GM20000 (cell line): ENCODE results near the gene LRP1.

ENCODE experiments used
- DNase-seq: peaks from one replicate; pipeline ENCODE4 v3.0.0; 2012; ENCODE audit warnings: low spot score
- TF ChIP-seq, protein P1 (sequence below): IDR thresholded peaks from 2 replicates; pipeline ENCODE4 v1.5.1; 2012; ENCODE audit warnings: mild to moderate bottlenecking, control low read depth; ENCODE audit errors: extremely low read depth, missing control alignments

The LRP1 gene

DNA sequence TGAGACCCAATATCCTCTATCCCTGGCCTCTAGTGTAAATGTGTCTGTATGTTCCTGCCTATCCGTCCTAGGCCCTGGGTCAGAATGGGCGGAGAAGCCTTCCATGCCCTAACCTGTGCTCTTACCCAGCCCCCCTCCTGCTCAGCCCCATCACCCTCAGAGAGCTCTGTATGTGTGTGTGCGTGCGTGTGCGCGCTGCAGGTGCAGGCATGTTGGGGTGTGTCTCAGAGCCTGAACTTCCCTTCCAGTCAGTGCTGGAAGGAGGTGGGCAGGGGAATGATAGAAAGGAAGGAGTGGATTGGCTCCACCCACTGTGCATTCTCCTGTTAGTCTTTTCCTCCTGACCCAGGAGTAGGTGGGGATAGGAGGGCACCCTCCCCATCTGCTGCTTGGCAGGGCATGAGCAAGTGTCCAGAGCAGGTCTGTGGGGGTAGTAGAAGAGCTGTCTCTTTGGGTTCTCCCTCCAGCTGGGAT lies 32.1 kb upstream of the LRP1 start:
- TF ChIP-seq, protein P1, sequence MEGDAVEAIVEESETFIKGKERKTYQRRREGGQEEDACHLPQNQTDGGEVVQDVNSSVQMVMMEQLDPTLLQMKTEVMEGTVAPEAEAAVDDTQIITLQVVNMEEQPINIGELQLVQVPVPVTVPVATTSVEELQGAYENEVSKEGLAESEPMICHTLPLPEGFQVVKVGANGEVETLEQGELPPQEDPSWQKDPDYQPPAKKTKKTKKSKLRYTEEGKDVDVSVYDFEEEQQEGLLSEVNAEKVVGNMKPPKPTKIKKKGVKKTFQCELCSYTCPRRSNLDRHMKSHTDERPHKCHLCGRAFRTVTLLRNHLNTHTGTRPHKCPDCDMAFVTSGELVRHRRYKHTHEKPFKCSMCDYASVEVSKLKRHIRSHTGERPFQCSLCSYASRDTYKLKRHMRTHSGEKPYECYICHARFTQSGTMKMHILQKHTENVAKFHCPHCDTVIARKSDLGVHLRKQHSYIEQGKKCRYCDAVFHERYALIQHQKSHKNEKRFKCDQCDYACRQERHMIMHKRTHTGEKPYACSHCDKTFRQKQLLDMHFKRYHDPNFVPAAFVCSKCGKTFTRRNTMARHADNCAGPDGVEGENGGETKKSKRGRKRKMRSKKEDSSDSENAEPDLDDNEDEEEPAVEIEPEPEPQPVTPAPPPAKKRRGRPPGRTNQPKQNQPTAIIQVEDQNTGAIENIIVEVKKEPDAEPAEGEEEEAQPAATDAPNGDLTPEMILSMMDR = no peak
- peak; percentile 3 for DNase-seq

DNA sequence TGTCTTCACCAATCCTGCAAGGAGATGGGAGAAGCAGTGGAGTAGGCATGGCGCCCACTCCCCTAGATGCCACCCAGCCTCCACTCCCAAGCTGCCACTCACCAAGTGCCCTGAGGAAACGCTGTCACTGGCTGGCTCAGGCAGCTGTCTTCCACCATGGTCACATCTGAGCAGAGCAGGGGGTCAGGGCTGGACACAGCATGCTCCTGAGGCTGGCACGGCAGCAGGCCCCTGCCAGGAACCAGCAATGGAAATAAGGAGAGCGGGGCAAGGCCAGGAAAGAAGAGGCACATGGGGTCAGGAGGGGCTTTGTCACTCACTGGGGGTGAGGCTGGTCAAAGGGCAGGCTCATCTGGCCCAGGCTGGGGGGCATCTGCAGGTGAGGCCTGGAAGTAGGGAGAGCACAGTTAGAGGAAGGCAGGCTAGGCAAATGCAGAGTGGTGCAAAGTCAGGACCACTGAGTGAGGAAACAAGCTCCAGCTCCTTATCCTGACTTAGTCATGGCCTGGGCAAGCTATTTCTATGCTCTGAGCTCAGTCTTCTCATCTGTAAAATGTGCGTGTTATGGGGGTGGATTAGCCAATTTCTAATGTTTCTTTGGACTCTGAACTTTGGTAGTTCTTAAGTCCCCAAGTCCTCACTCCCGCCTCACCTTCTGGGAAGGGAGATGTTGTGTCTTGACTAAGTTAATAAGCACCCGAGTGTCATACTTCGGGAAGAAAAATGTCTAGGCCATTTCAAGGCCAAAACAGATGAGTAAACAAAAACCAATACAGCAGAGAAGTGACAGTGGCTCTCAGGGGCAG lies 31.3 kb upstream of the LRP1 start:
- DNase-seq = no peak
- TF ChIP-seq, protein P1 = no peak

DNA sequence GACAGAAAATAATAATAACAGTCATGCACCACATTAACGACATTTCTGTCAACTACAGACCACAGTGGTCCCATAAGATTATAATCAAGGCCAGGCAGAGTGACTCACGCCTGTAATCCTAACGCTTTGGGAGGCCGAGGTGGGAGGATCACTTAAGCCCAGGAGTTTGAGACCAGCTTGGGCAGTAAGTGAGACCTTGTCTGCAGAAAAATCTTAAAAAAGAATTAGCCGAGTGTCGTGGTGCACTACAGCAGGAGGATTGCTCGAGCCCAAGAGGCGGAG lies 30.8 kb upstream of the LRP1 start:
- DNase-seq = no peak
- TF ChIP-seq, protein P1 = no peak

DNA sequence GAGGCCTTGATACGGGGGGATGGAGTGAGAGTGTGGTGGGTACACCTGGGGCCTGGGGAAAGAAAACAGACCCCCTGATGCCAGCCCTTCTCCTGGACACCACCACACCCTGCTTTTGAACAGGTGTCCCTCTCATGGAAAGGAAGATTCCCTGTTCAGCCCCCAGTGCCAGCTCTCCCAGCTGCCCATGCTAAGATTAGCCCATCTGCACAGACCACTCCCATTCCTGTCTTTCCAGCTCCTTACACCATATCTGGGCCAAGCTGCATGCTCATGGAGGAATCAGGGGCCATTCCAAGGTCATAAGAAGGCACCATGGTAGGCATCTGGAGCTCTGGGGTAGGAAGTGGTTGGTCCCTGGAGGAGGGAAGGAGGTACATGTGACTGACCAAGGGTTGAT lies 29.7 kb upstream of the LRP1 start:
- DNase-seq = no peak
- TF ChIP-seq, protein P1 = no peak

DNA sequence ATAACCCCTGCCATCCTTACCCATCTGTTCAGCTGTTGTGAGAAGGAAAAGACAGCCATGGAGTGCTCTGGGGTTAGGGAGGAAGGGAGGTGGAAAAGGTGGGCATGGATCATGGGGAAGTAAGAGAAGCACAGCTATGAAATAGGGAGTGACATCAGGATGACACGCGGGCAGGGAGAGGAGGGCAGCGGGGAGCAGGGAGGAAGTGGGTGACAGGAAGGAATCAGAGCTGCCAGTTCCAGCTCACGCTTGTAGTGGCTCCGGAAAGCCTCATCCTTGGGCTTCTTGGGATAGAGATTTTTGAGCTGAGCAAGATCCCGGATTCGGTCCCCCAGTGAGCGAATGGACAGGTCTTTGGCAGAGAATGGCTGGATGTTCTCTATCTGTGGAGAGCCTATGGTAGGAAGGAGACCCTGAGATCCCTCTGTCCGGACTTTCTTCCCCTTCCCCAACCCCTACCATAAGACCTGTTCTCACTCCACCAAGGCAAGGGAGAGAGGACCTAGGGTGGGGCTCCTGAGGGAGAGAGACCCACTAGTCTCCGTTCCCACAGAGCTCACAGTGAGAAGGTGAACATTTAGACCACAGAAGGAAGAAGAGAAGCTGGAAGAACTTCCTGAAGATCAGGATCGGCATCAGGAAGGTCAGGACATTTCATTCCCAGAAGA lies 29.1 kb upstream of the LRP1 start:
- TF ChIP-seq, protein P1 = no peak
- no peak for DNase-seq

DNA sequence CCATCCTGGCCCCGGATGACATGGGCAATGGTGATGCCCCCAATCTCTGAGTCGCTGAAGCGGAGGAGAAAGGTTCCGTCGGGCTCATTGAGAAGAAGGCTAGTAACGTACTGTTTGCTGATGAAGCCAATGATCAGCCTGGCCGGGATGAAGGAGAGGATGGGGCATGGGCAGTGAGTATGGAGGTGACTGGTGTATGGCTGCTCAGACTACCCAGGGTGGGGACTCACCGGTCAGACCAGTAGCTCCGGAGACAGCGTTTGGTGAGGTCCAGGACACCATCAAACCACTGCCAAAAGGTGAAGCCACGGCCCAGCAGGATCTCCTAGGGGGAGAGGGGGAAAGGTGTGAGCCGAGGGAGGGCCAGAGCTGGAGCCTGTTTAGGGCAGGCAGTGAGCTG lies 28.5 kb upstream of the LRP1 start:
- TF ChIP-seq, protein P1 = no peak
- no peak for DNase-seq

DNA sequence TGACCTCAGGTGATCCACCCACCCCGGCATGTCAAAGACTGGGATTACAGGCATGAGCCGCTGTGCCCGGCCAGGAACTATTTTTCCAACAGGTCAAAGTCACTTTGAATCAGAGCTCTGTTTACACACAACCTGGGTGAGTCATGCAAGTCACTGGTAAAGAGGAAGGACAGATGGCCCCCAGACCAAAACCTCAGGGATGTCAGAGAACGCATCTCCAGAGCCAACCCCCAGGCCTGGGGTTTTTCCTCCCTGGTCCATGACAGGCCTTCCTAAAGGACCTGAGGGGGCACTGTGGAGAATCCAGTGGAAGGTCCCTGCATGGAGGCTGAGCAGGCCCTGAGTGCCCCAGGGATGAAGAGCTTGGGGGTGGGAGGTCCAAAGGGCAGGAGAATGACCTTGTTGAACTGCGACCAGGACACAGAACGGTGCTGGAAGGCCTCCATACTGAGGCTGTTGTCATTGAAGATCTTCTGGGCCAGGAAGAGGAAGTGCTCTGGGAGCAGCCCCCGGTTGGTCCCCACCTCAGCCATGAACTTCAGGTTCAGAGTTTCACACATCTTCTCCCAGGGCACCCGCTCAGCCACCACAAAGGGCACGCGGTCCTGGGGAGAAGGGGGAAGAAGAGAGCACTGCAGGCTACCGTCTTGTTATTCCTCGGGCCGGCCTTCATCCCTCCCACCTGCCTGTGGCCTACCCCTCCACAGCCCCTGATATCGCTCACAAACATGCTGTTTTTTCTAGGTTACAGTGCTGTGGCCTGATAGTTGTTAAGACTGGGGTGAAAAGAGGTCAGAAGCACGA lies 26.2 kb upstream of the LRP1 start:
- no peak for DNase-seq
- TF ChIP-seq, protein P1 = no peak
